H1 (cell line): Measurements from ENCODE around the gene RBMS2. TPM values are rescaled to one million over a fixed set of nuclear protein-coding genes. Genes with fewer than 3 reads are reported as not detected.
A peak's percentile ranks its signal among the peaks of the same experiment; 100 is the strongest.
"Not testable (repeated sequence)": the region's sequence is repeated elsewhere in the genome, so short reads cannot be mapped to it uniquely, and the experiment has no call there.

Experiments
- CTCF ChIA-PET: fragments of 300-600 bp; sonication (Branson Sonifier 250); formaldehyde crosslinking; loops from one replicate; lab custom pipeline; 2021; ENCODE audit not compliant: partially characterized antibody; lab: Charles Lee
- POLR2A ChIA-PET: fragments of 300-600 bp; sonication (Branson Sonifier 250); formaldehyde crosslinking; loops from one replicate; lab custom pipeline; 2021; ENCODE audit warnings: inconsistent platforms; ENCODE audit not compliant: partially characterized antibody; lab: Charles Lee
- DNase-seq, 2 experiments: peaks; one replicate each; pipeline versions ENCODE4 v3.0.0 to v3.0.0-alpha.2; 2010 to 2022; ENCODE audit warnings: low spot score in 2 of 2, low read depth in 1 of 2, mixed read lengths in 1 of 2
- FAIRE-seq: peaks from 2 replicates; lab custom pipeline; 2011; peaks lifted over from hg19 to GRCh38; lab: Jason Lieb, UNC
- H2AFZ ChIP-seq: 2 replicates; pipeline ENCODE4 v1.8.1; 2012; ENCODE audit warnings: low read length, inconsistent platforms
- H2AK5ac ChIP-seq: 2 replicates; pipeline ENCODE4 v1.6.1; 2013; ENCODE audit warnings: low read depth, low read length
- H2BK120ac ChIP-seq: replicated peaks from 2 replicates; pipeline ENCODE3; 2013; ENCODE audit warnings: low read depth, low read length, inconsistent platforms
- H2BK12ac ChIP-seq: 2 replicates; pipeline ENCODE4 v1.6.1; 2013; ENCODE audit warnings: low read depth, low read length
- H2BK15ac ChIP-seq: 2 replicates; pipeline ENCODE4 v1.6.1; 2013; ENCODE audit warnings: low read length
- H2BK20ac ChIP-seq: 2 replicates; pipeline ENCODE4 v1.6.1; 2013; ENCODE audit warnings: low read length
- H2BK5ac ChIP-seq: 2 replicates; pipeline ENCODE4 v1.6.1; 2013; ENCODE audit warnings: low read depth, low read length
- H3K14ac ChIP-seq: 2 replicates; pipeline ENCODE4 v1.6.1; 2013; ENCODE audit warnings: inconsistent platforms; ENCODE audit not compliant: insufficient read length
- H3K18ac ChIP-seq: 2 replicates; pipeline ENCODE4 v1.6.1; 2013; ENCODE audit warnings: low read length; ENCODE audit errors: extremely low read depth
- H3K23ac ChIP-seq: 2 replicates; pipeline ENCODE4 v1.6.1; 2013; ENCODE audit warnings: inconsistent platforms; ENCODE audit not compliant: insufficient read length
- H3K23me2 ChIP-seq: 2 replicates; pipeline ENCODE4 v1.6.1; 2013; ENCODE audit warnings: low read depth, low read length
- H3K27ac ChIP-seq: 2 replicates; pipeline ENCODE4 v1.6.1; 2011; ENCODE audit warnings: low read depth, low read length, inconsistent platforms
- H3K27me3 ChIP-seq, 4 experiments: replicated peaks in 1 of 4; 1 replicate in 1 of 4; 2 replicates in 3 of 4; pipeline versions ENCODE4 v1.6.1 to v1.8.1; 2011 to 2013; ENCODE audit warnings: low read length in 3 of 4, mild to moderate bottlenecking in 3 of 4, inconsistent platforms in 2 of 4, mixed read lengths in 2 of 4, moderate library complexity in 1 of 4; ENCODE audit not compliant: control insufficient read depth in 3 of 4, insufficient read depth in 3 of 4; ENCODE audit errors: extremely low read depth in 1 of 4
- H3K36me3 ChIP-seq, 4 experiments: 2 replicates each; pipeline versions ENCODE4 v1.6.1 to v1.8.1; 2011 to 2013; ENCODE audit warnings: mild to moderate bottlenecking in 4 of 4, low read length in 3 of 4, moderate library complexity in 2 of 4, control low read depth in 1 of 4, inconsistent platforms in 1 of 4; ENCODE audit not compliant: insufficient read depth in 4 of 4, control insufficient read depth in 2 of 4
- H3K4ac ChIP-seq: replicated peaks from 2 replicates; pipeline ENCODE3; 2013; ENCODE audit warnings: low read length, low read depth, mixed read lengths, inconsistent platforms; ENCODE audit not compliant: insufficient read length
- H3K4me1 ChIP-seq, 4 experiments: replicated peaks in 1 of 4; 1 replicate in 1 of 4; 2 replicates in 3 of 4; pipeline versions ENCODE4 v1.6.1 to v1.8.1; 2011 to 2013; ENCODE audit warnings: low read length in 3 of 4, inconsistent platforms in 2 of 4, mixed read lengths in 1 of 4; ENCODE audit not compliant: insufficient read depth in 4 of 4, control insufficient read depth in 3 of 4
- H3K4me2 ChIP-seq, 2 experiments: 2 replicates each; pipeline versions ENCODE4 v1.6.1 to v1.8.1; 2011 to 2013; ENCODE audit warnings: low read depth in 2 of 2, low read length in 2 of 2, control low read depth in 1 of 2, inconsistent platforms in 1 of 2, mild to moderate bottlenecking in 1 of 2; ENCODE audit not compliant: insufficient read depth in 1 of 2
- H3K4me3 ChIP-seq, 4 experiments: fragments of 200-600, 300-600 bp in 1 of 4; sonication (generic), shearing (Covaris generic), sonication (Bioruptor Twin) in 1 of 4; 2 replicates each; pipeline versions ENCODE4 v1.5.1 to v1.8.1; 2011 to 2016; ENCODE audit warnings: low read length in 4 of 4, low read depth in 3 of 4, control low read depth in 2 of 4, inconsistent platforms in 2 of 4, mild to moderate bottlenecking in 2 of 4, mixed read lengths in 1 of 4, moderate library complexity in 1 of 4; ENCODE audit not compliant: insufficient read depth in 2 of 4; ENCODE audit errors: extremely low read depth in 1 of 4
- H3K56ac ChIP-seq: replicated peaks from 2 replicates; pipeline ENCODE3; 2013; ENCODE audit warnings: low read depth, mild to moderate bottlenecking, mixed read lengths, low read length, inconsistent platforms; ENCODE audit not compliant: insufficient read length
- H3K79me1 ChIP-seq: 2 replicates; pipeline ENCODE4 v1.6.1; 2013; ENCODE audit warnings: low read depth, low read length, control low read depth
- H3K79me2 ChIP-seq, 2 experiments: 2 replicates each; pipeline versions ENCODE4 v1.6.1 to v1.8.1; 2012 to 2013; ENCODE audit warnings: low read length in 2 of 2, mild to moderate bottlenecking in 2 of 2, inconsistent platforms in 1 of 2; ENCODE audit not compliant: insufficient read depth in 2 of 2, control insufficient read depth in 1 of 2
- H3K9ac ChIP-seq, 4 experiments: replicated peaks in 1 of 4; 1 replicate in 1 of 4; 2 replicates in 3 of 4; pipeline versions ENCODE4 v1.6.1 to v1.8.1; 2011 to 2013; ENCODE audit warnings: low read depth in 3 of 4, low read length in 3 of 4, control low read depth in 2 of 4, mild to moderate bottlenecking in 2 of 4, moderate library complexity in 2 of 4, inconsistent platforms in 1 of 4; ENCODE audit errors: extremely low read depth in 1 of 4
- H3K9me3 ChIP-seq, 2 experiments: 2 replicates each; pipeline versions ENCODE4 v1.6.1 to v1.8.1; 2012 to 2013; ENCODE audit warnings: mild to moderate bottlenecking in 2 of 2, moderate library complexity in 2 of 2, control low read depth in 1 of 2, inconsistent platforms in 1 of 2, low read depth in 1 of 2, low read length in 1 of 2, mixed read lengths in 1 of 2; ENCODE audit not compliant: insufficient read depth in 2 of 2
- H4K20me1 ChIP-seq, 2 experiments: replicated peaks in 1 of 2; 2 replicates each; pipeline versions ENCODE3 to v1.8.1; 2011 to 2013; ENCODE audit warnings: inconsistent platforms in 2 of 2, low read length in 2 of 2, mild to moderate bottlenecking in 1 of 2; ENCODE audit not compliant: insufficient read depth in 2 of 2, control insufficient read depth in 1 of 2
- H4K5ac ChIP-seq: 2 replicates; pipeline ENCODE4 v1.6.1; 2013; ENCODE audit warnings: low read length, low read depth, mixed read lengths, inconsistent platforms; ENCODE audit not compliant: insufficient read length
- H4K8ac ChIP-seq: 2 replicates; pipeline ENCODE4 v1.8.0; 2013; ENCODE audit warnings: mild to moderate bottlenecking, moderate library complexity, low read length, inconsistent platforms; ENCODE audit not compliant: insufficient read depth; ENCODE audit errors: extremely low read depth
- H4K91ac ChIP-seq: replicated peaks from 2 replicates; pipeline ENCODE3; 2013; ENCODE audit warnings: low read length, mixed read lengths, inconsistent platforms; ENCODE audit not compliant: insufficient read length
- CREB1 ChIP-seq: IDR thresholded peaks from 2 replicates; pipeline ENCODE4 v1.6.1; 2012; ENCODE audit warnings: inconsistent platforms
- RAD21 ChIP-seq, 2 experiments: IDR thresholded peaks in 1 of 2; conservative IDR thresholded peaks in 1 of 2; 2 replicates each; pipeline ENCODE4 v1.6.1; 2011; ENCODE audit warnings: low read depth in 2 of 2, low read length in 2 of 2, improper control_type of control experiment in 1 of 2, inconsistent platforms in 1 of 2, mild to moderate bottlenecking in 1 of 2, moderate library complexity in 1 of 2
- WGBS, 2 experiments: shearing (Covaris generic) in 1 of 2; methylation state at CpG; one replicate each; pipeline versions ENCODE4 v1.1.6 to v1.1.7; 2013 to 2015; ENCODE audit warnings: low lambda C conversion rate in 2 of 2, mixed read lengths in 2 of 2, inconsistent platforms in 1 of 2, low coverage in 1 of 2, missing lambda C conversion rate in 1 of 2; ENCODE audit not compliant: insufficient replicate concordance in 2 of 2, insufficient coverage in 1 of 2, insufficient read length in 1 of 2; ENCODE audit errors: extremely low coverage in 1 of 2, missing lambda C conversion rate in 1 of 2; 5-methylcytosine and 5-hydroxymethylcytosine counted together
- polyA plus RNA-seq, 7 experiments: library from polyadenylated mRNA; depleted of rRNA in 3 of 7; stranded (reverse) in 5 of 7; unstranded in 2 of 7; fragments of >200 nt in 5 of 7; fragments of 200-250 nt in 2 of 7; gene quantifications; 1 replicate in 5 of 7; 2 replicates in 1 of 7; 4 replicates in 1 of 7; pipeline versions ENCODE4 v1.2.1 to v1.2.3, GENCODE V29; 2011 to 2013; ENCODE audit warnings: missing spikeins in 2 of 7, mixed read lengths in 2 of 7
- total RNA-seq: library from RNA; stranded (reverse); fragmentation: NEBNext Ultra II Directional; extraction: Animal tissue kit (Norgen Biotek cat#: 25700); gene quantifications from 2 replicates; pipeline ENCODE4 v1.2.1, GENCODE V29; 2021
- TF ChIP-seq, protein P1 (sequence below), 3 experiments: IDR thresholded peaks; 1 replicate in 2 of 3; 2 replicates in 1 of 3; pipeline versions ENCODE4 v1.5.1 to v1.6.1; 2011; ENCODE audit warnings: low read length in 3 of 3, mild to moderate bottlenecking in 3 of 3, inconsistent platforms in 2 of 3, low read depth in 1 of 3, moderate library complexity in 1 of 3; ENCODE audit not compliant: insufficient read depth in 1 of 3; ENCODE audit errors: control extremely low read depth in 1 of 3

Gene RBMS2
- total and polyA plus RNA-seq, 2 of the 8 experiments (the other 6 are each of a cell fraction or from before 2014, with no cell fraction given) = 9.6 to 31.3 TPM

DNA sequence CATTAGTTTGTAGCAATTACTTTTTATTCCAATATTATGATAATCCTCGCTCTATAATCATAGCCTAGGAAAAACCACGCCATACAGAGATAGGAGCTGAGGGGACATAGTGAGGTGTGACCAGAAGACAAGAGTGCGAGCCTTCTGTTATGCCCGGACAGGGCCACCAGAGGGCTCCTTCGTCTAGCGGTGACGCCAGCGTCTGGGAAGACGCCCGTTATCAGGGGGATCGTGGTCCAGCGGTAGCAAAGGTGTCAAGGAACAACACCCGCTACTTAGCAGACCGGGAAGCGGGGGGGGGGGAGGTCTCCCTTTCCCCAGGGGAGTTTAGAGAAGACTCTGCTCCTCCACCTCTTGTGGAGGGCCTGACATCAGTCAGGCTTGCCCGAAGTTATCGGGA, 24.9 kb upstream of the RBMS2 start:
- H4K8ac ChIP-seq, H3K56ac ChIP-seq, H2AK5ac ChIP-seq, H3K18ac ChIP-seq, H3K79me2 ChIP-seq, H2BK5ac ChIP-seq, H2BK20ac ChIP-seq, H3K36me3 ChIP-seq, H3K79me1 ChIP-seq, H3K27ac ChIP-seq, H3K27me3 ChIP-seq, H4K5ac ChIP-seq, H3K9ac ChIP-seq, H3K4me3 ChIP-seq, H2BK120ac ChIP-seq, H2AFZ ChIP-seq, H2BK15ac ChIP-seq, H3K4ac ChIP-seq, H3K4me2 ChIP-seq, H4K20me1 ChIP-seq, H3K23ac ChIP-seq, H3K14ac ChIP-seq, H2BK12ac ChIP-seq, H3K4me1 ChIP-seq, H3K23me2 ChIP-seq, H4K91ac ChIP-seq, FAIRE-seq: not testable (repeated sequence)
- peaks cover 4 to 16% of the 10 kb centered on the region in 2 experiments; a peak in 2 of 4 replicates for H3K9me3 ChIP-seq
- DNase-seq = peak in 1 of 2 experiments; percentile 80
- CTCF ChIA-PET = interaction anchor here (0.5 to 1.5 kb wide), 7 partner anchors 11 to 303 kb away, joined by 3 to 6 read pairs (median 4); no protein-coding TSS in a partner anchor
- 28% methylated on average over 16 of the region's 17 CpGs; no CpG with 5 or more reads in 1 of the 2 experiments for WGBS, 2 experiments
- peak; percentile 23 to 36; a peak in 3 of 4 replicates for TF ChIP-seq RAD21 (IDR thresholded peaks at IDR 0.05 in 1 of 2, conservative IDR thresholded peaks at IDR 0.05 in 1 of 2; ENCODE audit: low read depth in 2 of 2, low read length in 2 of 2)
- TF ChIP-seq, protein P1, sequence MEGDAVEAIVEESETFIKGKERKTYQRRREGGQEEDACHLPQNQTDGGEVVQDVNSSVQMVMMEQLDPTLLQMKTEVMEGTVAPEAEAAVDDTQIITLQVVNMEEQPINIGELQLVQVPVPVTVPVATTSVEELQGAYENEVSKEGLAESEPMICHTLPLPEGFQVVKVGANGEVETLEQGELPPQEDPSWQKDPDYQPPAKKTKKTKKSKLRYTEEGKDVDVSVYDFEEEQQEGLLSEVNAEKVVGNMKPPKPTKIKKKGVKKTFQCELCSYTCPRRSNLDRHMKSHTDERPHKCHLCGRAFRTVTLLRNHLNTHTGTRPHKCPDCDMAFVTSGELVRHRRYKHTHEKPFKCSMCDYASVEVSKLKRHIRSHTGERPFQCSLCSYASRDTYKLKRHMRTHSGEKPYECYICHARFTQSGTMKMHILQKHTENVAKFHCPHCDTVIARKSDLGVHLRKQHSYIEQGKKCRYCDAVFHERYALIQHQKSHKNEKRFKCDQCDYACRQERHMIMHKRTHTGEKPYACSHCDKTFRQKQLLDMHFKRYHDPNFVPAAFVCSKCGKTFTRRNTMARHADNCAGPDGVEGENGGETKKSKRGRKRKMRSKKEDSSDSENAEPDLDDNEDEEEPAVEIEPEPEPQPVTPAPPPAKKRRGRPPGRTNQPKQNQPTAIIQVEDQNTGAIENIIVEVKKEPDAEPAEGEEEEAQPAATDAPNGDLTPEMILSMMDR (IDR thresholded peaks at IDR 0.05; ENCODE audit: control extremely low read depth in 1 of 3, insufficient read depth in 1 of 3, low read depth in 1 of 3, low read length in 3 of 3) = peak; percentile 25 to 32 (median 26)
- TF ChIP-seq CREB1 = 0 out of 2 replicates have a peak, but pooled peaks have one; percentile 41
- POLR2A ChIA-PET = interaction anchor here (0.8 kb wide), 1 partner anchor 26 kb away, joined by 3 read pairs; no protein-coding TSS in a partner anchor
